PC-3 (cell line): Measurements from ENCODE around the gene FRG2.

Source experiments
- EZH2phosphoT487 ChIP-seq: fragments of 300-600 bp; sonication (generic); IDR thresholded peaks from 2 replicates; pipeline ENCODE4 v1.6.1; 2018; ENCODE audit warnings: mild to moderate bottlenecking, antibody characterized with exemption, low read length, borderline replicate concordance
- TF ChIP-seq, protein P1 (sequence below): fragments of 300-600 bp; sonication (generic); conservative IDR thresholded peaks from 2 replicates; pipeline ENCODE4 v1.5.1; 2017; ENCODE audit warnings: antibody characterized with exemption, low read depth, mild to moderate bottlenecking, low read length

DNA sequence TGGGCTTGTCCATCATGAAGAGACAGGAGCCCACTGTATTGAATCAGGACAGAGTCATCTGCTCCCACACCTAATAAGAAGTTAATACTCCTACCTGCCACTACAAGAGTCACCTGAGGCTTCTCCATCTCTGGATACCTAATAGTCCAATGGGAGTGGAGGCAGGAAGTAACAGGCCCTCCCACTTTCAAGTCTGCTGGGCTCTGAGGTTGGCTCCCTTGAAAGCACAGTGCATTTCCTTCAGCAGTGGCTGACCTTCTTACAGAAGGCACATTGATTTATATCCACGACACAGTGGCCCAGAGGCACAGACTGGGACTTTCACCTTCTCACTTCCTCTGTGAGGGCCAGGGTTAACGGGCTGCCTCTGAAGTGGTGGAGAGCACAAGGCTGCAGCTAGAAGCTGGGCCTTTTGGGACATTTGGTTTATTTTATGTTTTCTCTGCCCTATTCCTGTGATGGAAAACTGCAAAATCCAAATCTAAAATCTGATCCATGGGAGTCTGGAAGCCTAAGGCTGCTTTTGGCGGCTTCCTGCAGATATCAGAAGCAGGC, 38.1 kb downstream of the FRG2 start:
- TF ChIP-seq, protein P1, sequence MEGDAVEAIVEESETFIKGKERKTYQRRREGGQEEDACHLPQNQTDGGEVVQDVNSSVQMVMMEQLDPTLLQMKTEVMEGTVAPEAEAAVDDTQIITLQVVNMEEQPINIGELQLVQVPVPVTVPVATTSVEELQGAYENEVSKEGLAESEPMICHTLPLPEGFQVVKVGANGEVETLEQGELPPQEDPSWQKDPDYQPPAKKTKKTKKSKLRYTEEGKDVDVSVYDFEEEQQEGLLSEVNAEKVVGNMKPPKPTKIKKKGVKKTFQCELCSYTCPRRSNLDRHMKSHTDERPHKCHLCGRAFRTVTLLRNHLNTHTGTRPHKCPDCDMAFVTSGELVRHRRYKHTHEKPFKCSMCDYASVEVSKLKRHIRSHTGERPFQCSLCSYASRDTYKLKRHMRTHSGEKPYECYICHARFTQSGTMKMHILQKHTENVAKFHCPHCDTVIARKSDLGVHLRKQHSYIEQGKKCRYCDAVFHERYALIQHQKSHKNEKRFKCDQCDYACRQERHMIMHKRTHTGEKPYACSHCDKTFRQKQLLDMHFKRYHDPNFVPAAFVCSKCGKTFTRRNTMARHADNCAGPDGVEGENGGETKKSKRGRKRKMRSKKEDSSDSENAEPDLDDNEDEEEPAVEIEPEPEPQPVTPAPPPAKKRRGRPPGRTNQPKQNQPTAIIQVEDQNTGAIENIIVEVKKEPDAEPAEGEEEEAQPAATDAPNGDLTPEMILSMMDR, result no peak
- TF ChIP-seq EZH2phosphoT487, result no peak
